ENCODE results near the gene PLEKHG4.
A peak's percentile ranks its signal among the peaks of the same experiment; 100 is the strongest.

PLEKHG4 gene

DNA sequence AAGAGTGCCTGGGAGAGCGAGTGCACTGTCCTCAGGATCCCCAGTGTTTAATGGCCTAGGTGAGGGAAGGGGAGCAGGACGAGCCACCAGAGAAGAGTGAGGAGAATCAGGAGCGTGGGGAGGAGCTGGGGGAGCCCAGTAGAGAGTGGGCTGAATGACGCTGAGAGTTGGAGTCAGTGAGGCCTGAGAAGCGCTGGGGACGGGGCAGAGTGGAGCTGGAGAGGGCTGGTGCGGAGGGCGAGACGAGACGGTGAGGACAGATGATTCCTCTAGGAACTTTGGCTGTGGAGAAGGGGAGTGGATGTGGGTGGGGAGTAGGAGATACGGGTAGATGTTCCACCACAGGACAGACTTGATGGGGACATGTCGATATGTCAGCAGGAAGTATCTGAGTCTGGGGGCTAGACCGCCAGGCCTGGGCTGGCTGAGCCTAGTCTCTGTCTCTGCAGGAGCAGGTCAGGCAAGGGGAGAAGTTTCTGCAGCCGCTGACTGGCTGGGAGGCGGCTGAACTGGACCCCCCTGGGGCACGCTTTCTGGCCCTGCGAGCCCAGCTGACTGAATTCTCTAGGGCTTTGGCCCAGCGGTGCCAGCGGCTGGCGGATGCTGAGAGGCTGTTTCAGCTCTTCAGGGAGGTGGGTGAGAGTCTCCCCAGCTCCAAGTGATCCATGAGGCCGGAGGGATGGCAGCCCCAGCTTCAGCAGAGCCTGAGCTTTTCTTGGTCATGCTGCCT, 4.7 kb downstream of the PLEKHG4 start:
- DNase-seq (ENCODE audit: low read depth), result no peak
- TF ChIP-seq, protein P1, sequence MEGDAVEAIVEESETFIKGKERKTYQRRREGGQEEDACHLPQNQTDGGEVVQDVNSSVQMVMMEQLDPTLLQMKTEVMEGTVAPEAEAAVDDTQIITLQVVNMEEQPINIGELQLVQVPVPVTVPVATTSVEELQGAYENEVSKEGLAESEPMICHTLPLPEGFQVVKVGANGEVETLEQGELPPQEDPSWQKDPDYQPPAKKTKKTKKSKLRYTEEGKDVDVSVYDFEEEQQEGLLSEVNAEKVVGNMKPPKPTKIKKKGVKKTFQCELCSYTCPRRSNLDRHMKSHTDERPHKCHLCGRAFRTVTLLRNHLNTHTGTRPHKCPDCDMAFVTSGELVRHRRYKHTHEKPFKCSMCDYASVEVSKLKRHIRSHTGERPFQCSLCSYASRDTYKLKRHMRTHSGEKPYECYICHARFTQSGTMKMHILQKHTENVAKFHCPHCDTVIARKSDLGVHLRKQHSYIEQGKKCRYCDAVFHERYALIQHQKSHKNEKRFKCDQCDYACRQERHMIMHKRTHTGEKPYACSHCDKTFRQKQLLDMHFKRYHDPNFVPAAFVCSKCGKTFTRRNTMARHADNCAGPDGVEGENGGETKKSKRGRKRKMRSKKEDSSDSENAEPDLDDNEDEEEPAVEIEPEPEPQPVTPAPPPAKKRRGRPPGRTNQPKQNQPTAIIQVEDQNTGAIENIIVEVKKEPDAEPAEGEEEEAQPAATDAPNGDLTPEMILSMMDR (IDR thresholded peaks at IDR 0.05; ENCODE audit: low read length, missing control alignments), result no peak
- no peak overlapping the region for H3K4me3 ChIP-seq (replicated peaks; ENCODE audit: low read depth, low read length)

DNA sequence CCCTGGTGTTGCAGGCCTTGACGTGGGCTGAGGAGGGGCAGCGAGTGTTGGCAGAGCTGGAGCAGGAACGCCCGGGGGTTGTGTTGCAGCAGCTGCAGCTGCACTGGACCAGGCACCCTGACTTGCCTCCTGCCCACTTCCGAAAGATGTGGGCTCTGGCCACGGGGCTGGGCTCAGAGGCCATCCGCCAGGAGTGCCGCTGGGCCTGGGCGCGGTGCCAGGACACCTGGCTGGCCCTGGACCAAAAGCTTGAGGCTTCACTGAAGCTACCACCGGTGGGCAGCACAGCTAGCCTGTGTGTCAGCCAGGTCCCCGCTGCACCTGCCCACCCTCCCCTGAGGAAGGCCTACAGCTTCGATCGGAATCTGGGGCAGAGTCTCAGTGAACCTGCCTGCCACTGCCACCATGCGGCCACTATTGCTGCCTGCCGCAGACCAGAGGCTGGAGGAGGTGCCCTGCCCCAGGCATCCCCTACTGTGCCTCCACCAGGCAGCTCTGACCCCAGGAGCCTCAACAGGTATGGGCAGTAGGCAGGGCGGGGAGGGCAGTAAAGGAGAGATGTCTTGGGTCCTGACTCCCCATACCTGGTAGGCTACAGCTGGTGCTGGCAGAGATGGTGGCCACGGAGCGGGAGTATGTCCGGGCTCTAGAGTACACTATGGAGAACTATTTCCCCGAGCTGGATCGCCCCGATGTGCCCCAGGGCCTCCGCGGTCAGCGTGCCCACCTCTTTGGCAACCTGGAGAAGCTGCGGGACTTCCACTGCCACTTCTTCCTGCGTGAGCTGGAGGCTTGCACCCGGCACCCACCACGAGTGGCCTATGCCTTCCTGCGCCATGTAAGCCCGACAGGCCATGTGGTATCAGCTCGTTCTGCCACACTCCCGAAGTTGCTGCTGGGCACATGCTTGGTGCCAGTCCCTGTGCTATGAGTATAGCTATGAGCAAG, 5.6 kb downstream of the PLEKHG4 start:
- DNase-seq (ENCODE audit: low read depth), result peak; percentile 39
- H3K4me3 ChIP-seq (replicated peaks; ENCODE audit: low read depth, low read length), result no peak overlapping the region
- TF ChIP-seq, protein P1 (IDR thresholded peaks at IDR 0.05; ENCODE audit: low read length, missing control alignments), result peak; percentile 53

DNA sequence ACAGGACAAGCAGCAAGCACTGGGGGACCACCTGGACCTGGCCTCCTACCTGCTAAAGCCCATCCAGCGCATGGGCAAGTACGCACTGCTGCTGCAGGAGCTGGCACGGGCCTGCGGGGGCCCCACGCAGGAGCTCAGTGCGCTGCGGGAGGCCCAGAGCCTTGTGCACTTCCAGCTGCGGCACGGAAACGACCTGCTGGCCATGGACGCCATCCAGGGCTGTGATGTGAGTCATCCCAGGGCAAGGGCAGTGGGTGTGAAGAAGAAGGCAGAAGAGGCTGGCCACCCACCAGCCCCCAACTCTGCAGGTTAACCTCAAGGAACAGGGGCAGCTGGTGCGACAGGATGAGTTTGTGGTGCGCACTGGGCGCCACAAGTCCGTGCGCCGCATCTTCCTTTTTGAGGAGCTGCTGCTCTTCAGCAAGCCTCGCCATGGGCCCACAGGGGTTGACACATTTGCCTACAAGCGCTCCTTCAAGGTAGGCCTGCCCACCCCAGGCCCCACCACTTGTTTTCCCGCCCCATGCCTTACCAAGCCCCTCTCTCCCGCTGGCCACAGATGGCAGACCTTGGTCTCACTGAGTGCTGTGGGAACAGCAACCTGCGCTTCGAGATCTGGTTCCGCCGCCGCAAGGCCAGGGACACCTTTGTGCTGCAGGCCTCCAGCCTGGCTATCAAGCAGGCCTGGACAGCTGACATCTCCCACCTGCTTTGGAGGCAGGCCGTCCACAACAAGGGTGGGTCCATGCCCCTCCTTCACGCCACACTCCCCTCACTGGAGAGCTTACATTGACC, 7.3 kb downstream of the PLEKHG4 start:
- TF ChIP-seq, protein P1 (IDR thresholded peaks at IDR 0.05; ENCODE audit: low read length, missing control alignments), result no peak
- H3K4me3 ChIP-seq (replicated peaks; ENCODE audit: low read depth, low read length), result no peak overlapping the region

DNA sequence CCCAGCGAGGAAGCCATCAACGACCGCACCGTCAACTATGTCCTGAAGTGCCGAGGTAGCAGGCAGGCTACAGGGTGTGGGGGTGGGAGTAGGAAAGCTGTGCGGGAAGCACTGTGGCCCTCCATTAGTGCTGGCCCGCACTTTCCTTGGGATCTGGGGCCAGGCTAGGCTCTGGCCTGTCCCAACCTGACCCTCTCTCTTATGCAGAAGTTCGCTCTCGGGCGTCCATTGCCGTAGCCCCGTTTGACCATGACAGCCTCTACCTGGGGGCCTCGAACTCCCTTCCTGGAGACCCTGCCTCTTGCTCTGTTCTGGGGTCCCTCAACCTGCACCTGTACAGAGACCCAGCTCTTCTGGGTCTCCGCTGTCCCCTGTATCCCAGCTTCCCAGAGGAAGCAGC, 8.6 kb downstream of the PLEKHG4 start:
- TF ChIP-seq, protein P1 (IDR thresholded peaks at IDR 0.05; ENCODE audit: low read length, missing control alignments), result no peak
- H3K4me3 ChIP-seq (replicated peaks; ENCODE audit: low read depth, low read length), result no peak overlapping the region
- DNase-seq (ENCODE audit: low read depth), result no peak

More for the DNA sequence above, 7.3 kb downstream of the PLEKHG4 start:
- DNase-seq (ENCODE audit: low read depth), result no peak

DNA sequence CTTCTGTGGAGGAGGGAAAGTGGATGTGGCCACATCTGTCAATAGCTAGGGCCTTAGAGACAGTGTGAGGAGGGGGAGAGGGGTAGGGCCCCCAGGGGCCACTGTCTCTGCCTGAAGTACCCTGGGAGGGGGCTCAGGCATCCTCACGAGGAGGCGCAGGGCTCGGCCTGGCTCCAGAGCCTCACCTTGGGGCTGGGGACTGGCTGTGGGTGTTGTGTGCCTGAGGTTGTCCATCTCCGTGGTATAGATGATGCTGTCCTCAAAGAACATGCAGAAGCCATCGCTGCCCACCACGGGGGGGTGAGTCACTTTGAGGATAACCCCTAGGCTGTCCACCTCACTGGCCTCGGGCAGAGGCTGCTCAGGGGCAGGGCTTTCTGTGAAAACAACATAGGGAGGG, 12.1 kb downstream of the PLEKHG4 start:
- no peak for DNase-seq (ENCODE audit: low read depth)
- no peak overlapping the region for H3K4me3 ChIP-seq (replicated peaks; ENCODE audit: low read depth, low read length)
- TF ChIP-seq, protein P1 (IDR thresholded peaks at IDR 0.05; ENCODE audit: low read length, missing control alignments), result no peak

DNA sequence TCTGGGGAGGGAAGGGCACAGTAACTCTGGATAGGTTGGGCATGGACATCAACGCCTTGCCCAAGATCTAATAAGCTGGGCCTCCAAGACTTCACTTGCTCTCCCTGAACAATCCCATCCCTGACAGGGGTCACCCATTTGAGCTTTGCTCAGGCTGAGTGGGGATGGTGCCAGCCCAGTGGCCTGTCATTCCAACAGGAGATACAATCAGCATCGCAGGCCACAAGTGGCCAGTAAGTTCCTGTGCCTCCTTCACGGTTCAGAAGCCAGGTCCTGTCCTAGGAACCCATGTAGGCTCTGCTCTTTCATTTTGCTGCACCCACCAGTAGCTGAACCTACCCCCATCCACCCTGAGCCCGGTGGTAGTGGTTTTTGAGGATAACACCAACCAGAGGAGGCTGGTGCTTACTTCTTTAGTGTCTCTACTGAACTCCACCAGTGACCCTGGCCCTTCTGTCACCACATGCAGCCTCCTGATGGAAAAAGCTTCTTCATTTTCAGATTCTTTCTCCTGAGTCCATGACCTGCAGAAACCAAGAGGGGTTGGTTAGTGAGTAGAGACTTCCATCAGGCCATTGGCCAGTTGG, 14.9 kb downstream of the PLEKHG4 start:
- no peak overlapping the region for H3K4me3 ChIP-seq (replicated peaks; ENCODE audit: low read depth, low read length)
- TF ChIP-seq, protein P1 (IDR thresholded peaks at IDR 0.05; ENCODE audit: low read length, missing control alignments), result no peak
- no peak for DNase-seq (ENCODE audit: low read depth)

Measured in fibroblast of pulmonary artery (primary cell).